Measurements from ENCODE around the gene KCTD10. TPM values are rescaled to one million over a fixed set of nuclear protein-coding genes. Genes with fewer than 3 reads are reported as not detected.

KCTD10 gene
- total and polyA plus RNA-seq, 9 of the 15 experiments (the other 6 are each of a cell fraction or from before 2014, with no cell fraction given): 1.9 to 37.5 (median 15.7) TPM

DNA sequence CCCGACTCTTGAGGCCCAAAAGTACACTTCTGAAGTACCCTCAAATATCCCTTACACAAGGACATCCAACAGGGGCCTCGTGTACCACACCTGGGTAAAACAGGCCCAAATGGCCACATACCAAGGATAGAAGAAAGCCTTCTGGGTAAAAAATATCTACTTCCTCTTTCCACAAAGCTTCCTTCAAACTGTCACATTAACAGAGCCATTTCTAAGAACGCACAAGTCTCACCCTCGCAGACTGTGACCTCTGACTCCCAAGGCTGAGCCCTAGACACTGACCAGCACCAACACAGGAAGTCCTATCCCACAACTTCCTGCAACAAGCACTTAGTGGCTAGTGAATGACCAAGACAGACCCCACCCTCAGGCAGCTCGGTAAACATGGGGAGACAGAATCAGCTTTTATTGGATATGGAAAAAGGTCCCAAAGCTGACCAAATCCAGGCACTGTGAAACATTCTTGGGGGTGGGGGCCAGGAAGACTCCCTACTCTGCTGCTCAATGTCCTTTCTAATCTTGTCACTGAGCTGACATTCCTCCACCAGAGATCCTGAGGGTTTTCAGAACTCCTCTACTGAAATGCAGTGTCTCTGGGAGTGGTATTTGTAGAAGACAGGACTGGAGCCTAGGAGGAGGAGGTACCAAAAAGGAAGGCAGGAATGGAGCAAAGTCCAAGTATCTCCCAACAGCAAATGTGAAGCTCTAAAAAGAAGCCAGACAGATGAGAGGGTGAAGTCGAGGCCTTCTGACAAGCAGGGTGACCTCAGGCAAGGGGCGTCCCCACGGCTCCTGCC, 15.9 kb downstream of the KCTD10 start (continued):
- TF ChIP-seq ZKSCAN3 (CRISPR knock-in tag; IDR thresholded peaks at IDR 0.05) (no peak), ZNF444 (CRISPR knock-in tag; IDR thresholded peaks at IDR 0.05) (no peak), ZBTB12 (CRISPR knock-in tag; IDR thresholded peaks at IDR 0.05) (peak; percentile 37; the same call in 1 of the 2 replicates), BRF1 (IDR thresholded peaks at IDR 0.05; ENCODE audit: borderline replicate concordance, extremely low read depth, insufficient read length) (no peak), KLF13 (tag; IDR thresholded peaks at IDR 0.05; ENCODE audit: borderline replicate concordance, low read depth) (no peak), SIX5 (IDR thresholded peaks at IDR 0.05; ENCODE audit: borderline replicate concordance in 1 of 2, insufficient read depth in 1 of 2, low read depth in 1 of 2, low read length in 2 of 2) (no peak), HCFC1 (IDR thresholded peaks at IDR 0.05; ENCODE audit: low read depth, low read length) (peak; percentile 20; the same call in 1 of the 2 replicates), ZHX1 (conservative IDR thresholded peaks at IDR 0.05; ENCODE audit: low read length) (no peak), ZFP36 (IDR thresholded peaks at IDR 0.05; ENCODE audit: low read depth, low read length, partially characterized antibody) (no peak), ZNF583 (CRISPR knock-in tag; IDR thresholded peaks at IDR 0.05) (peak; percentile 73; the same call in 1 of the 2 replicates), MCM5 (IDR thresholded peaks at IDR 0.05; ENCODE audit: low read depth) (no peak)
- TF ChIP-seq, protein P1, sequence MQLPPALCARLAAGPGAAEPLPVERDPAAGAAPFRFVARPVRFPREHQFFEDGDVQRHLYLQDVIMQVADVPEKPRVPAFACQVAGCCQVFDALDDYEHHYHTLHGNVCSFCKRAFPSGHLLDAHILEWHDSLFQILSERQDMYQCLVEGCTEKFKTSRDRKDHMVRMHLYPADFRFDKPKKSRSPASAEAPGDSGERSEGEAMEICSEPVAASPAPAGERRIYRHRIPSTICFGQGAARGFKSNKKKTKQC (CRISPR knock-in tag; IDR thresholded peaks at IDR 0.05): no peak; the same call in 1 of the 2 replicates
- TF ChIP-seq, protein P2, sequence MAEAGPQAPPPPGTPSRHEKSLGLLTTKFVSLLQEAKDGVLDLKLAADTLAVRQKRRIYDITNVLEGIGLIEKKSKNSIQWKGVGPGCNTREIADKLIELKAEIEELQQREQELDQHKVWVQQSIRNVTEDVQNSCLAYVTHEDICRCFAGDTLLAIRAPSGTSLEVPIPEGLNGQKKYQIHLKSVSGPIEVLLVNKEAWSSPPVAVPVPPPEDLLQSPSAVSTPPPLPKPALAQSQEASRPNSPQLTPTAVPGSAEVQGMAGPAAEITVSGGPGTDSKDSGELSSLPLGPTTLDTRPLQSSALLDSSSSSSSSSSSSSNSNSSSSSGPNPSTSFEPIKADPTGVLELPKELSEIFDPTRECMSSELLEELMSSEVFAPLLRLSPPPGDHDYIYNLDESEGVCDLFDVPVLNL (CRISPR knock-in tag; IDR thresholded peaks at IDR 0.05; ENCODE audit: low read depth): no peak
- TF ChIP-seq, protein P3, sequence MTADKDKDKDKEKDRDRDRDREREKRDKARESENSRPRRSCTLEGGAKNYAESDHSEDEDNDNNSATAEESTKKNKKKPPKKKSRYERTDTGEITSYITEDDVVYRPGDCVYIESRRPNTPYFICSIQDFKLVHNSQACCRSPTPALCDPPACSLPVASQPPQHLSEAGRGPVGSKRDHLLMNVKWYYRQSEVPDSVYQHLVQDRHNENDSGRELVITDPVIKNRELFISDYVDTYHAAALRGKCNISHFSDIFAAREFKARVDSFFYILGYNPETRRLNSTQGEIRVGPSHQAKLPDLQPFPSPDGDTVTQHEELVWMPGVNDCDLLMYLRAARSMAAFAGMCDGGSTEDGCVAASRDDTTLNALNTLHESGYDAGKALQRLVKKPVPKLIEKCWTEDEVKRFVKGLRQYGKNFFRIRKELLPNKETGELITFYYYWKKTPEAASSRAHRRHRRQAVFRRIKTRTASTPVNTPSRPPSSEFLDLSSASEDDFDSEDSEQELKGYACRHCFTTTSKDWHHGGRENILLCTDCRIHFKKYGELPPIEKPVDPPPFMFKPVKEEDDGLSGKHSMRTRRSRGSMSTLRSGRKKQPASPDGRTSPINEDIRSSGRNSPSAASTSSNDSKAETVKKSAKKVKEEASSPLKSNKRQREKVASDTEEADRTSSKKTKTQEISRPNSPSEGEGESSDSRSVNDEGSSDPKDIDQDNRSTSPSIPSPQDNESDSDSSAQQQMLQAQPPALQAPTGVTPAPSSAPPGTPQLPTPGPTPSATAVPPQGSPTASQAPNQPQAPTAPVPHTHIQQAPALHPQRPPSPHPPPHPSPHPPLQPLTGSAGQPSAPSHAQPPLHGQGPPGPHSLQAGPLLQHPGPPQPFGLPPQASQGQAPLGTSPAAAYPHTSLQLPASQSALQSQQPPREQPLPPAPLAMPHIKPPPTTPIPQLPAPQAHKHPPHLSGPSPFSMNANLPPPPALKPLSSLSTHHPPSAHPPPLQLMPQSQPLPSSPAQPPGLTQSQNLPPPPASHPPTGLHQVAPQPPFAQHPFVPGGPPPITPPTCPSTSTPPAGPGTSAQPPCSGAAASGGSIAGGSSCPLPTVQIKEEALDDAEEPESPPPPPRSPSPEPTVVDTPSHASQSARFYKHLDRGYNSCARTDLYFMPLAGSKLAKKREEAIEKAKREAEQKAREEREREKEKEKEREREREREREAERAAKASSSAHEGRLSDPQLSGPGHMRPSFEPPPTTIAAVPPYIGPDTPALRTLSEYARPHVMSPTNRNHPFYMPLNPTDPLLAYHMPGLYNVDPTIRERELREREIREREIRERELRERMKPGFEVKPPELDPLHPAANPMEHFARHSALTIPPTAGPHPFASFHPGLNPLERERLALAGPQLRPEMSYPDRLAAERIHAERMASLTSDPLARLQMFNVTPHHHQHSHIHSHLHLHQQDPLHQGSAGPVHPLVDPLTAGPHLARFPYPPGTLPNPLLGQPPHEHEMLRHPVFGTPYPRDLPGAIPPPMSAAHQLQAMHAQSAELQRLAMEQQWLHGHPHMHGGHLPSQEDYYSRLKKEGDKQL (CRISPR knock-in tag; IDR thresholded peaks at IDR 0.05; ENCODE audit: borderline replicate concordance): no peak
- TF ChIP-seq, protein P4, sequence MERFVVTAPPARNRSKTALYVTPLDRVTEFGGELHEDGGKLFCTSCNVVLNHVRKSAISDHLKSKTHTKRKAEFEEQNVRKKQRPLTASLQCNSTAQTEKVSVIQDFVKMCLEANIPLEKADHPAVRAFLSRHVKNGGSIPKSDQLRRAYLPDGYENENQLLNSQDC (CRISPR knock-in tag; IDR thresholded peaks at IDR 0.05): no peak
